ENCODE results near the gene CRAMP1. TPM values are rescaled to one million over a fixed set of nuclear protein-coding genes. Genes with fewer than 3 reads are reported as not detected.

Gene CRAMP1
- 5.5 and 6.6 TPM in 2 replicates for total RNA-seq

GRCh38 chr16:1612320-1613111 lies at the start of gene CRAMP1:
TSS of gene CRAMP1 (plus strand) at chr16:1612360. CDS start at chr16:1614640, 2,280 bp downstream.

GRCh38 chr16:1677942-1678499 lies 65.9 kb downstream of the CRAMP1 start, which contains the start of gene JPT2:
TSS of gene JPT2 (plus strand) at chr16:1678279. CDS start at chr16:1678313, 34 bp downstream.

GRCh38 chr16:1705688-1706385 lies 93.7 kb downstream of the CRAMP1 start, which contains the start of gene MAPK8IP3:
TSS of gene MAPK8IP3 (plus strand) at chr16:1706195. CDS start at chr16:1706340, 145 bp downstream.

Other genes with a start within 250 kb of the CRAMP1 start
- 4.0 and 4.3 TPM in 2 replicates for gene UNKL, start 197.7 kb upstream of the CRAMP1 start, total RNA-seq
- 17.4 and 22.2 TPM in 2 replicates for gene UQCC4, start 191.6 kb upstream of the CRAMP1 start, total RNA-seq
- not detected in 2 replicates for gene PERCC1, start 181.3 kb upstream of the CRAMP1 start, total RNA-seq
- gene CCDC154, start 167.8 kb upstream of the CRAMP1 start, total RNA-seq: under 0.01 TPM in 1 of 2 replicates, not detected in the other
- gene CLCN7, start 137.3 kb upstream of the CRAMP1 start, total RNA-seq: 35.7 and 42.4 TPM in 2 replicates
- gene PTX4, start 123.4 kb upstream of the CRAMP1 start, total RNA-seq: 0.15 and 0.17 TPM in 2 replicates
- gene TELO2, start 119.0 kb upstream of the CRAMP1 start, total RNA-seq: 23.0 and 28.1 TPM in 2 replicates
- 12.9 and 13.6 TPM in 2 replicates for gene TMEM204, start 78.7 kb upstream of the CRAMP1 start, total RNA-seq
- 15.3 and 23.6 TPM in 2 replicates for gene IFT140, start 288 bp upstream of the CRAMP1 start, total RNA-seq
- gene JPT2, start 65.9 kb downstream of the CRAMP1 start, total RNA-seq: 43.7 and 48.3 TPM in 2 replicates
- 20.0 and 22.4 TPM in 2 replicates for gene MAPK8IP3, start 93.8 kb downstream of the CRAMP1 start, total RNA-seq
- 73.6 and 90.8 TPM in 2 replicates for gene NME3, start 159.2 kb downstream of the CRAMP1 start, total RNA-seq
- gene EME2, start 160.4 kb downstream of the CRAMP1 start, total RNA-seq: 2.4 and 2.5 TPM in 2 replicates
- gene MRPS34, start 160.8 kb downstream of the CRAMP1 start, total RNA-seq: 155 TPM in 2 replicates
- 31.8 and 35.5 TPM in 2 replicates for gene SPSB3, start 170.2 kb downstream of the CRAMP1 start, total RNA-seq
- gene NUBP2, start 170.6 kb downstream of the CRAMP1 start, total RNA-seq: 111 and 116 TPM in 2 replicates
- gene IGFALS, start 181.3 kb downstream of the CRAMP1 start, total RNA-seq: 0.30 TPM in 1 of 2 replicates, not detected in the other
- 62.4 and 71.3 TPM in 2 replicates for gene HAGH, start 214.5 kb downstream of the CRAMP1 start, total RNA-seq
- gene FAHD1, start 214.8 kb downstream of the CRAMP1 start, total RNA-seq: 33.6 and 52.6 TPM in 2 replicates

All from bronchus fibroblast of lung (primary cell).